Measurements from ENCODE around the gene TTLL10.

Gene TTLL10

DNA sequence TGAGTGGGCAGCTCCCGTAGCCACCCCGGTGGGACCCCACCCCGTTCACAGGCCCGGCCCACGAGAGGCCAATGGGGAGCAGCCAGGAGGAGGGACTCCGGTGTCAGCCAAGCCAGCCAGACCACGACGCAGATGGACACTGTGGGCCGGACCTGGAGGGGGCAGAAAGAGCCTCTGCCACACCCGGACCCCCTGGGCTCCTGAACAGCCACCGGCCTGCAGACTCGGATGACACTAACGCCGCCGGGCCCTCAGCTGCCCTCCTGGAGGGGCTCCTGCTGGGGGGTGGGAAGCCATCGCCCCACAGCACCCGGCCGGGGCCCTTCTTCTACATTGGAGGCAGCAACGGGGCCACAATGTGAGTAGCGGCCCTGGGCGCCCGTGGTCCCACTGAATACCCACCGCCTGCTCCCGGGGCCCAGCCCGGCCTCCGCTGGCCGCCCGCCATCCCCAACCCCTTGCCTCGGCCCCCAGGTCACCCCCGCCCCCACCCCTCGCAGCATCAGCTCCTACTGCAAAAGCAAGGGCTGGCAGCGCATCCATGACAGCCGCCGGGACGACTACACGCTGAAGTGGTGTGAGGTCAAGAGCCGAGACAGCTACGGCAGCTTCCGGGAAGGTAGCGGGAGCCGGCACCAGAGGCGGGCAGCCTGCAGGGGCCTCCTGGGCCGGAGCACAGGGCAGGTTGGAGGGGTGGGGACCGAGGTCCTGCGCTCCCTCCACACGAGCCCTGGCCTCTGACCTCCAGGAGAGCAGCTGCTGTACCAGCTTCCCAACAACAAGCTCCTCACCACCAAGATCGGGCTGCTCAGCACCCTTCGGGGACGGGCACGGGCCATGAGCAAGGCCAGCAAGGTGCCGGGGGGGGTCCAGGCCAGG, 6.5 kb downstream of the TTLL10 start:
- DNase-seq (ENCODE audit: low read depth in 1 of 2, low spot score in 1 of 2), result no peak
- Histone ChIP-seq H3K27ac (replicated peaks) (no peak overlapping the region), H3K27me3 (ENCODE audit: insufficient read depth, poor library complexity, severe bottlenecking) (peaks cover 6% of the 10 kb centered on the region), H3K4me3 (replicated peaks; ENCODE audit: insufficient read depth, low read length) (no peak overlapping the region)
- TF ChIP-seq SPI1 (IDR thresholded peaks at IDR 0.05; ENCODE audit: borderline replicate concordance, low read depth) (no peak), GABPA (IDR thresholded peaks at IDR 0.05; ENCODE audit: low read depth) (no peak), CTCF (IDR thresholded peaks at IDR 0.05; ENCODE audit: insufficient read depth, low read length) (no peak), POLR2AphosphoS5 (IDR thresholded peaks at IDR 0.05; ENCODE audit: low read depth) (no peak), REST (IDR thresholded peaks at IDR 0.05; ENCODE audit: insufficient replicate concordance, low read depth) (no peak)

DNA sequence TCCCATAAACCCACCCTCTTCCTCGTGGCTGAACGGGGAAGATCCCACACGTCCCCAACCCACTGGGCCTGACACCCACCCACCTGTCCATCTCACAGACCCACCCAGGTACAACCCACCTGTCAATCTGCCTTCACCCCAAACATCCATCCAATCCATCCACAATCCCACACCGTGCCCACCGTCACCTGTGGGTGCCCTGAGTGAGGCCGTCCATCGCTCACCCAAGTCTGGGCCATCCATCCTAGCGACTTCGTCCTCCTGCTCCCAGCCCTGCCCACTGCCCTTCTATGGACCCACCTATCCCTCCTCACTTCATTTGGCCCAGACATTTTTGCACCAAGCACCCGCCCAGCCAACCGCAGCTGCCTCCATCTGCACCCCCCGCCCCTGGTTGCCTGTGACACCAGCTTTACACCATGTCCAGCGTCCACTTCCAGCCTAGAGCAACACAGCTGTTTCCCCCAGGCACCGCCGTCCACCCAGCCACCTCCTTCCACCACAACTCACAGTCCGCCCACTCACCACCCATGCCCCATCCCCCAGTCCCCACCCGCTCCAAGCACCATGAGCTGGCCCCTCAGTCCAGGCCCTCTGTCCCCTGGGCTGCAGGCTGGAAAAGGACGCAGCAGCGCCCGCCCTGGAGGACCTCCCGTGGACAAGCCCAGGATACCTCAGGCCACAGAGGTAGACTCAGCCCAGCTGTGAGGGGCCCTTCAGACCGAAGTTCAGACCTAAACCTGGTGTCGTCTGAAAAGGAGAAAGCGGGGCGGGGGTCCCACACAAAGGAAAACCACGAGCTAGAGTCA, 7.7 kb downstream of the TTLL10 start:
- TF ChIP-seq REST (IDR thresholded peaks at IDR 0.05; ENCODE audit: insufficient replicate concordance, low read depth) (no peak), SPI1 (IDR thresholded peaks at IDR 0.05; ENCODE audit: borderline replicate concordance, low read depth) (no peak), GABPA (IDR thresholded peaks at IDR 0.05; ENCODE audit: low read depth) (no peak), CTCF (IDR thresholded peaks at IDR 0.05; ENCODE audit: insufficient read depth, low read length) (no peak), POLR2AphosphoS5 (IDR thresholded peaks at IDR 0.05; ENCODE audit: low read depth) (no peak)
- no peak overlapping the region for H3K4me3 ChIP-seq (replicated peaks; ENCODE audit: insufficient read depth, low read length)
- peaks cover 6% of the 10 kb centered on the region for H3K27me3 ChIP-seq (ENCODE audit: insufficient read depth, poor library complexity, severe bottlenecking)
- DNase-seq (ENCODE audit: low read depth in 1 of 2, low spot score in 1 of 2), result no peak
- H3K27ac ChIP-seq (replicated peaks), result no peak overlapping the region

- TF ChIP-seq SPI1 (IDR thresholded peaks at IDR 0.05; ENCODE audit: borderline replicate concordance, low read depth), result no peak
- no peak for TF ChIP-seq REST (IDR thresholded peaks at IDR 0.05; ENCODE audit: insufficient replicate concordance, low read depth)
- TF ChIP-seq POLR2AphosphoS5 (IDR thresholded peaks at IDR 0.05; ENCODE audit: low read depth), result no peak
- no peak for TF ChIP-seq CTCF (IDR thresholded peaks at IDR 0.05; ENCODE audit: insufficient read depth, low read length)
- TF ChIP-seq GABPA (IDR thresholded peaks at IDR 0.05; ENCODE audit: low read depth), result no peak
- Histone ChIP-seq H3K4me3 (replicated peaks; ENCODE audit: insufficient read depth, low read length) (no peak overlapping the region), H3K27ac (replicated peaks) (no peak overlapping the region), H3K27me3 (ENCODE audit: insufficient read depth, poor library complexity, severe bottlenecking) (peaks cover 6% of the 10 kb centered on the region)
- DNase-seq (ENCODE audit: low read depth in 1 of 2, low spot score in 1 of 2), result no peak
Observed at GRCh38 chr1:1181938-1182410, 8.3 kb downstream of the TTLL10 start.

Measured in HL-60 (cell line).